GM21825 (cell line): ENCODE data around the gene SPATA9.

Experiments
- ATAC-seq: cut with Tn5 transposase; IDR thresholded peaks from one replicate; pipeline ENCODE4 v1.9.1; 2021; ENCODE audit warnings: mild to moderate bottlenecking, moderate library complexity; ENCODE audit not compliant: unreplicated experiment

The SPATA9 gene

GRCh38 chr5:95686651-95687050, 3.9 kb upstream of the SPATA9 start:
- ATAC-seq, result no peak

GRCh38 chr5:95684361-95684760, 1.6 kb upstream of the SPATA9 start:
- no peak for ATAC-seq

GRCh38 chr5:95673081-95673480, 9.7 kb downstream of the SPATA9 start:
- no peak for ATAC-seq

GRCh38 chr5:95672641-95673040, 10.2 kb downstream of the SPATA9 start:
- ATAC-seq, result no peak

GRCh38 chr5:95671826-95672225, 11.0 kb downstream of the SPATA9 start:
- no peak for ATAC-seq

- ATAC-seq, result no peak
Measured at GRCh38 chr5:95670568-95670967, 12.2 kb downstream of the SPATA9 start.

- ATAC-seq, result no peak
Measured at GRCh38 chr5:95669985-95670384, 12.8 kb downstream of the SPATA9 start.

- no peak for ATAC-seq
Measured at GRCh38 chr5:95669540-95669939, 13.3 kb downstream of the SPATA9 start.

- ATAC-seq, result no peak
Measured at GRCh38 chr5:95668728-95669127, 14.1 kb downstream of the SPATA9 start.

GRCh38 chr5:95668216-95668615, 14.6 kb downstream of the SPATA9 start:
- no peak for ATAC-seq

- no peak for ATAC-seq
Measured at GRCh38 chr5:95667678-95668077, 15.1 kb downstream of the SPATA9 start.

GRCh38 chr5:95667061-95667618, 15.7 kb downstream of the SPATA9 start:
- ATAC-seq, result no peak

GRCh38 chr5:95664204-95664786, 18.5 kb downstream of the SPATA9 start:
- ATAC-seq, result no peak

GRCh38 chr5:95662946-95663345, 19.8 kb downstream of the SPATA9 start:
- ATAC-seq, result no peak

GRCh38 chr5:95660060-95660459, 22.7 kb downstream of the SPATA9 start:
- ATAC-seq, result no peak

GRCh38 chr5:95655575-95655974, 27.2 kb downstream of the SPATA9 start:
- ATAC-seq, result no peak

GRCh38 chr5:95654196-95654595, 28.6 kb downstream of the SPATA9 start:
- no peak for ATAC-seq

GRCh38 chr5:95652849-95653248, 29.9 kb downstream of the SPATA9 start:
- no peak for ATAC-seq

GRCh38 chr5:95649842-95650620, 32.8 kb downstream of the SPATA9 start:
- no peak for ATAC-seq

GRCh38 chr5:95649274-95649673, 33.5 kb downstream of the SPATA9 start:
- no peak for ATAC-seq

- no peak for ATAC-seq
Measured at GRCh38 chr5:95647886-95648860, 34.6 kb downstream of the SPATA9 start.
